Immature natural killer cell (primary cell): Measurements from ENCODE around the gene ZDHHC14. TPM values are rescaled to one million over a fixed set of nuclear protein-coding genes. Genes with fewer than 3 reads are reported as not detected.
A peak's percentile ranks its signal among the peaks of the same experiment; 100 is the strongest.

Source experiments
- DNase-seq, 3 donors: peaks; one replicate each; pipeline ENCODE4 v3.0.0; 2022; ENCODE audit warnings: mixed read lengths in 1 of 3
- H3K27ac Mint-ChIP-seq, 6 donors: one replicate each; pipeline ENCODE4 v1.8.0; 2020; ENCODE audit warnings: mixed read lengths in 6 of 6, mild to moderate bottlenecking in 5 of 6, inconsistent platforms in 4 of 6, moderate library complexity in 3 of 6
- H3K27me3 Mint-ChIP-seq, 3 donors: one replicate each; pipeline ENCODE4 v1.8.0; 2020 to 2021; ENCODE audit warnings: low read depth in 3 of 3, mild to moderate bottlenecking in 3 of 3, mixed read lengths in 3 of 3, moderate library complexity in 3 of 3, inconsistent platforms in 1 of 3
- H3K36me3 Mint-ChIP-seq, 3 donors: one replicate each; pipeline ENCODE4 v1.8.0; 2020; ENCODE audit warnings: mixed read lengths in 3 of 3, inconsistent platforms in 2 of 3, mild to moderate bottlenecking in 2 of 3
- H3K4me1 Mint-ChIP-seq, 2 donors: one replicate each; pipeline ENCODE4 v1.8.0; 2020; ENCODE audit warnings: inconsistent platforms in 2 of 2, mild to moderate bottlenecking in 2 of 2, mixed read lengths in 2 of 2, moderate library complexity in 1 of 2
- H3K4me3 Mint-ChIP-seq, 5 donors: one replicate each; pipeline ENCODE4 v1.8.0; 2020; ENCODE audit warnings: mild to moderate bottlenecking in 5 of 5, mixed read lengths in 5 of 5, inconsistent platforms in 3 of 5, moderate library complexity in 3 of 5
- H3K9me3 Mint-ChIP-seq, 6 donors: one replicate each; pipeline ENCODE4 v1.8.0; 2020; ENCODE audit warnings: mild to moderate bottlenecking in 6 of 6, mixed read lengths in 6 of 6, inconsistent platforms in 4 of 6, moderate library complexity in 3 of 6
- polyA plus RNA-seq, 3 donors: library from polyadenylated mRNA; unstranded; fragments of 300-500 nt; fragmentation: Illumina TruSeq; gene quantifications; one replicate each; pipeline ENCODE4 v1.2.3, GENCODE V29; 2021

The ZDHHC14 gene
- polyA plus RNA-seq, 3 donors from 2014 or later, result 3.1 to 4.2 (median 3.4) TPM

DNA sequence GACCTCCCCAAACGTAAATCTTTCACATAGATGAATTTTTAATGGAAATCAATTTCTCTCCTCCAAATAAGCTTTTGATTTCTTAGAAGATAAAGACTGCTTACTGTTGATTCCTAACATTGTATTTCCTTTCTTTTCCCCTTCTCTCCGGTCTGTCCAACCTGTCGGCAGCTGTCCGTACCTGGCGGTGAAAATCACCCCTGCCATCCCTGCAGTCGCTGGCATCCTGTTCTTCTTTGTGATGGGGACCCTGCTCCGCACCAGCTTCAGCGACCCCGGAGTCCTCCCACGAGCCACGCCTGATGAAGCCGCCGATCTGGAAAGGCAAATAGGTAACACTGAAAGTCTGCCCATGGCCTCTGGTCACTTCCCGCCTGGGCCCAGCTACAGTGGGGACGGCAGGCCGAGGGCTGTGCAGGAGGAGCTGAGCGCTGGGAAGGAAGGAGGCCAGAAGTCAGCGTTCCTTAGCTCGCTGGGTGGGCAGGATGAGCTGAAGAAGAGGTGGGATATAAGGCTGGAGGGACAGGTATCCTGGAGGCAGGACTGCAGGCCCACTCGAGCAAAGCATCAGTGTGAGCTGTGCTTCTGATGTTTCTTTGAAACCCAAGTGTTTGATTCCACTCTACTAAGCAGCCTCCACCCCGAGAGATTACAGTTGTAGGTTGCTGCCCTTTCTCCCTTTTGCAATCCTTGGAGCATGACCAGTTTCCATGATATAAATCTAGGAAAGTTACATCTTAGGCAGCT, 161.6 kb downstream of the ZDHHC14 start:
- Mint-ChIP-seq H3K27me3 (peaks cover 0 to 2% (median 0%) of the 10 kb centered on the region in 3 donors), H3K4me3 (no peak overlapping the region), H3K27ac (peak overlapping the region in 2 of 6 donors; percentile 23 to 37), H3K9me3 (no peaks in the 10 kb centered on the region), H3K4me1 (peaks cover 28% of the 10 kb centered on the region in 2 donors), H3K36me3 (peaks cover 21 to 31% (median 23%) of the 10 kb centered on the region in 3 donors)
- no peak for DNase-seq

- peaks cover 0 to 18% (median 14%) of the 10 kb centered on the region in 6 donors for H3K9me3 Mint-ChIP-seq
- no peak overlapping the region for H3K4me3 Mint-ChIP-seq
- peaks cover 6 to 17% (median 16%) of the 10 kb centered on the region in 3 donors for H3K27me3 Mint-ChIP-seq
- H3K27ac Mint-ChIP-seq, result no peak overlapping the region
- no peak for DNase-seq
- H3K36me3 Mint-ChIP-seq, result peaks cover 21 to 31% (median 23%) of the 10 kb centered on the region in 3 donors
- peaks cover 35 to 37% of the 10 kb centered on the region in 2 donors for H3K4me1 Mint-ChIP-seq
Observed at GRCh38 chr6:157546321-157546720, 165.3 kb downstream of the ZDHHC14 start.

GRCh38 chr6:157547112-157547511, 166.1 kb downstream of the ZDHHC14 start:
- no peak for DNase-seq
- H3K36me3 Mint-ChIP-seq, result peaks cover 17 to 25% (median 20%) of the 10 kb centered on the region in 3 donors
- no peak overlapping the region for H3K4me3 Mint-ChIP-seq
- peak overlapping the region in 1 of 6 donors; percentile 2 for H3K27ac Mint-ChIP-seq
- peaks cover 6 to 19% (median 16%) of the 10 kb centered on the region in 3 donors for H3K27me3 Mint-ChIP-seq
- H3K9me3 Mint-ChIP-seq, result peaks cover 0 to 18% (median 14%) of the 10 kb centered on the region in 6 donors
- peaks cover 42 to 45% of the 10 kb centered on the region in 2 donors for H3K4me1 Mint-ChIP-seq

GRCh38 chr6:157548635-157549467, 167.9 kb downstream of the ZDHHC14 start:
- peaks cover 6 to 19% (median 17%) of the 10 kb centered on the region in 3 donors for H3K27me3 Mint-ChIP-seq
- H3K9me3 Mint-ChIP-seq, result peaks cover 0 to 18% (median 14%) of the 10 kb centered on the region in 6 donors
- peak overlapping the region; percentile 17 to 62 (median 36) for H3K4me3 Mint-ChIP-seq
- H3K36me3 Mint-ChIP-seq, result peaks cover 12 to 16% (median 13%) of the 10 kb centered on the region in 3 donors
- peaks cover 45 to 51% of the 10 kb centered on the region in 2 donors for H3K4me1 Mint-ChIP-seq
- peak in 2 of 3 donors; percentile 24 to 33 for DNase-seq
- peak overlapping the region; percentile 88 to 96 (median 92) for H3K27ac Mint-ChIP-seq

GRCh38 chr6:157549468-157549745, 168.4 kb downstream of the ZDHHC14 start:
- DNase-seq, result no peak
- H3K36me3 Mint-ChIP-seq, result peaks cover 12 to 15% (median 13%) of the 10 kb centered on the region in 3 donors
- H3K4me3 Mint-ChIP-seq, result peak overlapping the region in 4 of 5 donors; percentile 17 to 62 (median 46)
- H3K27ac Mint-ChIP-seq, result peak overlapping the region; percentile 88 to 96 (median 92)
- H3K4me1 Mint-ChIP-seq, result peaks cover 45 to 51% of the 10 kb centered on the region in 2 donors
- H3K9me3 Mint-ChIP-seq, result peaks cover 0 to 18% (median 14%) of the 10 kb centered on the region in 6 donors
- peaks cover 6 to 19% (median 17%) of the 10 kb centered on the region in 3 donors for H3K27me3 Mint-ChIP-seq

- Mint-ChIP-seq H3K4me3 (peak overlapping the region; percentile 8 to 66 (median 53)), H3K27ac (peak overlapping the region; percentile 88 to 96 (median 92)), H3K27me3 (peaks cover 6 to 19% (median 17%) of the 10 kb centered on the region in 3 donors), H3K4me1 (peaks cover 45 to 51% of the 10 kb centered on the region in 2 donors), H3K9me3 (peaks cover 0 to 18% (median 14%) of the 10 kb centered on the region in 6 donors), H3K36me3 (peaks cover 5 to 6% (median 6%) of the 10 kb centered on the region in 3 donors)
- peak; percentile 67 to 75 (median 72) for DNase-seq
Observed at GRCh38 chr6:157550114-157550989, 169.4 kb downstream of the ZDHHC14 start.

DNA sequence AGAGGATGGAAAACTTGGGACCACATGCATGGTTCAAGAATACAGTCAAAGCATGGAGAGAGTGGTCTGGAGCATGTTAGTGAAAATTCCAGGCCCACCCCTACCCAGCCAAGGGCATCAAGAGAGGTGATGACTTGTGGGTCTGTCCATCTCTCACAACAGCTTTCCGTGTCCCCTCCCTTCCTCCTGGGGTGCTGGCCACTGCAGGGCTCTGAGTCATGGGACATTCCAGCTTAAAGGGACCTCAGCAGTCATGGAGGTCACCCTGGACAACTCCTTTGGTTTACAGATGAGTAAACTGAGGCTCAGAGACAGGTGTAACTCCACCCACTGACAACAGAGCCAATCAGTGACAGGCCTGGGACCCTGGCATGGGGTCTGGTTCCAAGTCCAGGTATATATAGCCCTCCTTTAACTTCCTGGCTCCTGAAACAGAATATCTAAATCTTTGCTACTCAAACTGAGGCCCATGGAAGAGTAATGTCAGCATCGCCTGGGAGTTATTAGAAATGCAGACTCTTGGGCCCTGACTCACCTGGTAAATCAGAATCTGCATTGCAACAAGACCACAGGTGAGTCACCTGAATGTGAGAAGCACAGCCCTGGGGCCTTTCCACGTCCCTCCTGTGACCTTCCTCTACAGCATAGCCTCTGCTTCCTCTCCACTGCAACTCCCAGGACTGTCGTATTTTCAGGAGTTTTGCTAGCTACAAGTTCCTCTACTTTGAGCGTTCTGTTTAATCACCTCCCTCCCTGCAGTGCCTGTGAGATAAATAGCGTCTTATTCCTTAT, 170.2 kb downstream of the ZDHHC14 start:
- DNase-seq, result no peak
- H3K4me3 Mint-ChIP-seq, result peak overlapping the region in 1 of 5 donors; percentile 9
- H3K4me1 Mint-ChIP-seq, result peaks cover 49 to 52% of the 10 kb centered on the region in 2 donors
- peaks cover 0 to 18% (median 14%) of the 10 kb centered on the region in 6 donors for H3K9me3 Mint-ChIP-seq
- H3K36me3 Mint-ChIP-seq, result peaks cover 0 to 4% (median under 1%) of the 10 kb centered on the region in 3 donors
- H3K27me3 Mint-ChIP-seq, result peaks cover 6 to 20% (median 17%) of the 10 kb centered on the region in 3 donors
- H3K27ac Mint-ChIP-seq, result peak overlapping the region; percentile 88 to 96 (median 92)

DNA sequence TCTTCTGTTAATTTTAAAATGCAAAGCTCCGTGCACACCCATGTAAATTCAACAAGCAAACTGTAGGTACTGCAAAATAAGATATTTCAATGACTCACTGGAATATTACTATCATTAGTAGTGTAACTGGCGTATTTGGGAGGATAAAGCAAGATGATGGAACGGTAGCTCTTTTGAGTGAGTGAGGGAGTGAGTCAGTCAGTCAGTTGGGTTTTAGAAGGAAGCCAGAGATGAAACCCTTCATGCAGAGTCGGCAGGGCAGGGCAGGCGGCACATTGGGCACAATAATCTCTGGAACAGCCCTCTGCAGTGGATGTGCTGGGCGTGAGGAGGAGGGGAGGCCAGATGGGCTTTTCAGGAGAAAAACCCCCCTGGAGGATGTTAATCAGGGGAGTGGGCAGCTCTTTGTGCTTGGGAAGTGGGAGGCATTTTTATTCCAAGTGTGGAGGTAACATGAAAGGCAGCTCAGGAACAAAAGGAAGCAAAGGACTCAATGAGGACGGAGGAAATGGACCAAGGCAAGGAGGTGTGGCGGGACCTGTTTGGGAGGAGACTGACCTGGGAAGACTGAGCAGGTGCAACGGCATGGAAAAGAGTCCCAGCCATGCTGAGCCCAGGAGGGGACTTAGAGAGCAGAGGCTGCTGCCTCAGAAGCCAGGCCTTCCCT, 171.2 kb downstream of the ZDHHC14 start:
- no peak for DNase-seq
- peaks cover 58 to 62% of the 10 kb centered on the region in 2 donors for H3K4me1 Mint-ChIP-seq
- H3K9me3 Mint-ChIP-seq, result peaks cover 0 to 18% (median 14%) of the 10 kb centered on the region in 6 donors
- H3K36me3 Mint-ChIP-seq, result no peaks in the 10 kb centered on the region
- H3K4me3 Mint-ChIP-seq, result no peak overlapping the region
- H3K27me3 Mint-ChIP-seq, result peaks cover 9 to 22% (median 17%) of the 10 kb centered on the region in 3 donors
- peak overlapping the region in 3 of 6 donors; percentile 32 to 47 (median 41) for H3K27ac Mint-ChIP-seq

GRCh38 chr6:157552820-157553485, 172.0 kb downstream of the ZDHHC14 start:
- H3K4me1 Mint-ChIP-seq, result peaks cover 64 to 66% of the 10 kb centered on the region in 2 donors
- peak overlapping the region in 3 of 6 donors; percentile 12 to 47 (median 41) for H3K27ac Mint-ChIP-seq
- peaks cover 0 to 18% (median 14%) of the 10 kb centered on the region in 6 donors for H3K9me3 Mint-ChIP-seq
- H3K4me3 Mint-ChIP-seq, result no peak overlapping the region
- no peaks in the 10 kb centered on the region for H3K36me3 Mint-ChIP-seq
- DNase-seq, result no peak
- H3K27me3 Mint-ChIP-seq, result peaks cover 9 to 22% (median 17%) of the 10 kb centered on the region in 3 donors

GRCh38 chr6:157554747-157555146, 173.8 kb downstream of the ZDHHC14 start:
- no peak for DNase-seq
- Mint-ChIP-seq H3K36me3 (peaks cover 0 to 3% (median 3%) of the 10 kb centered on the region in 3 donors), H3K4me3 (no peak overlapping the region), H3K4me1 (peaks cover 62 to 66% of the 10 kb centered on the region in 2 donors), H3K27me3 (peaks cover 9 to 17% (median 17%) of the 10 kb centered on the region in 3 donors), H3K9me3 (peaks cover 0 to 12% (median 11%) of the 10 kb centered on the region in 6 donors), H3K27ac (no peak overlapping the region)

- Mint-ChIP-seq H3K4me3 (peak overlapping the region in 3 of 5 donors; percentile 4 to 21 (median 9)), H3K36me3 (peaks cover 0 to 8% (median 4%) of the 10 kb centered on the region in 3 donors), H3K27ac (no peak overlapping the region), H3K9me3 (peaks cover 0 to 6% (median 3%) of the 10 kb centered on the region in 6 donors), H3K4me1 (peaks cover 56 to 64% of the 10 kb centered on the region in 2 donors), H3K27me3 (peaks cover 3 to 9% (median 8%) of the 10 kb centered on the region in 3 donors)
- no peak for DNase-seq
Observed at GRCh38 chr6:157555455-157556143, 174.6 kb downstream of the ZDHHC14 start.
